Tibial artery (tissue), 4 donors: ENCODE measurements around the gene RAE1.

ENCODE experiments used
- DNase-seq, 2 donors: peaks; one replicate each; pipeline ENCODE4 v3.0.0-alpha.2; 2019
- H3K27ac ChIP-seq, 2 donors: fragments of 200-600 bp; sonication (generic) in 1 of 2; 1 replicate in 1 of 2; 2 replicates in 1 of 2; pipeline ENCODE4 v1.5.1; 2018 to 2019; ENCODE audit warnings: mild to moderate bottlenecking in 1 of 2
- H3K27me3 ChIP-seq, 2 donors: fragments of 200-600 bp; sonication (generic) in 1 of 2; one replicate each; pipeline versions ENCODE4 v1.5.1 to v1.6.0; 2016 to 2019
- H3K36me3 ChIP-seq, 3 donors: fragments of 200-600 bp; sonication (generic) in 2 of 3; one replicate each; pipeline ENCODE4 v1.5.1; 2016 to 2019; ENCODE audit warnings: mild to moderate bottlenecking in 2 of 3
- H3K4me1 ChIP-seq, 4 donors: fragments of 200-600 bp; sonication (generic) in 2 of 4; 1 replicate in 3 of 4; 2 replicates in 1 of 4; pipeline ENCODE4 v1.5.1; 2016 to 2019
- H3K4me3 ChIP-seq, 2 donors: fragments of 200-600 bp; sonication (generic) in 1 of 2; 1 replicate in 1 of 2; 2 replicates in 1 of 2; pipeline ENCODE4 v1.5.1; 2018 to 2019; ENCODE audit warnings: mild to moderate bottlenecking in 2 of 2
- H3K9me3 ChIP-seq, 3 donors: fragments of 200-600 bp; sonication (generic) in 1 of 3; one replicate each; pipeline ENCODE4 v1.5.1; 2016 to 2019
- CTCF ChIP-seq, 2 experiments: fragments of 200-600 bp in 1 of 2; fragments of 450-650 bp in 1 of 2; IDR thresholded peaks; one replicate each; pipeline ENCODE4 v1.5.1; 2017 to 2019; ENCODE audit warnings: antibody characterized with exemption in 2 of 2, mild to moderate bottlenecking in 1 of 2, moderate library complexity in 1 of 2
- intact Hi-C: fragments of 100-400 bp; cut with DNase I; formaldehyde crosslinking; loops from one replicate; pipeline ENCODE4 v1.15.0; 2023; ENCODE audit warnings: low total_unique reads

The RAE1 gene

GRCh38 chr20:57422254-57422653 lies 71.2 kb downstream of the RAE1 start:
- intact Hi-C loops = no loop called here
- DNase-seq = no peak
- Histone ChIP-seq H3K4me1 (no peaks in the 10 kb centered on the region), H3K36me3 (no peaks in the 10 kb centered on the region), H3K4me3 (no peak overlapping the region), H3K27ac (no peak overlapping the region), H3K9me3 (no peaks in the 10 kb centered on the region), H3K27me3 (peaks cover 0 to 15% of the 10 kb centered on the region in 2 donors)
- TF ChIP-seq CTCF (IDR thresholded peaks at IDR 0.05) = no peak

- H3K36me3 ChIP-seq = no peaks in the 10 kb centered on the region
- peaks cover 0 to 15% of the 10 kb centered on the region in 2 donors for H3K27me3 ChIP-seq
- no peak overlapping the region for H3K4me3 ChIP-seq
- H3K4me1 ChIP-seq = peaks cover 0 to 10% (median 5%) of the 10 kb centered on the region in 4 donors
- intact Hi-C loops = no loop called here
- no peak for DNase-seq
- no peak for TF ChIP-seq CTCF (IDR thresholded peaks at IDR 0.05)
- no peaks in the 10 kb centered on the region for H3K9me3 ChIP-seq
- no peak overlapping the region for H3K27ac ChIP-seq
These were observed 74.3 kb downstream of the RAE1 start for GRCh38 chr20:57425150-57426013.

GRCh38 chr20:57426271-57426689 lies 75.2 kb downstream of the RAE1 start:
- Histone ChIP-seq H3K27ac (no peak overlapping the region), H3K4me3 (no peak overlapping the region), H3K36me3 (no peaks in the 10 kb centered on the region), H3K27me3 (peaks cover 0 to 9% of the 10 kb centered on the region in 2 donors), H3K9me3 (no peaks in the 10 kb centered on the region), H3K4me1 (peaks cover 0 to 10% (median 5%) of the 10 kb centered on the region in 4 donors)
- DNase-seq = no peak
- TF ChIP-seq CTCF (IDR thresholded peaks at IDR 0.05) = no peak
- intact Hi-C loops = no loop called here

- no peaks in the 10 kb centered on the region for H3K9me3 ChIP-seq
- peaks cover 0 to 10% (median 5%) of the 10 kb centered on the region in 4 donors for H3K4me1 ChIP-seq
- H3K4me3 ChIP-seq = no peak overlapping the region
- TF ChIP-seq CTCF (IDR thresholded peaks at IDR 0.05) = no peak
- H3K27ac ChIP-seq = no peak overlapping the region
- no peaks in the 10 kb centered on the region for H3K36me3 ChIP-seq
- intact Hi-C loops = no loop called here
- peaks cover 0 to 9% of the 10 kb centered on the region in 2 donors for H3K27me3 ChIP-seq
- DNase-seq = no peak
These were observed 75.8 kb downstream of the RAE1 start for GRCh38 chr20:57426831-57427230.

- Histone ChIP-seq H3K4me3 (no peak overlapping the region), H3K27me3 (peaks cover 0 to 6% of the 10 kb centered on the region in 2 donors), H3K36me3 (no peaks in the 10 kb centered on the region), H3K4me1 (peaks cover 0 to 20% (median 8%) of the 10 kb centered on the region in 4 donors), H3K9me3 (no peaks in the 10 kb centered on the region), H3K27ac (no peak overlapping the region)
- intact Hi-C loops = no loop called here
- TF ChIP-seq CTCF (IDR thresholded peaks at IDR 0.05) = no peak
- DNase-seq = no peak
These were observed 77.5 kb downstream of the RAE1 start for GRCh38 chr20:57428324-57429158.
